SU-DHL-6 (cell line): Measurements from ENCODE around the gene SEC61A2.

Experiments used
- CTCF ChIP-seq: fragments of 200-600 bp; sonication (generic); IDR thresholded peaks from one replicate; pipeline ENCODE4 v1.5.1; 2017; ENCODE audit warnings: antibody characterized with exemption, mild to moderate bottlenecking, low read length, moderate library complexity; ENCODE audit not compliant: insufficient read depth, poor library complexity, severe bottlenecking
- EZH2phosphoT487 ChIP-seq: fragments of 200-600 bp; sonication (generic), shearing (Covaris generic); conservative IDR thresholded peaks from 2 replicates; pipeline ENCODE4 v1.6.1; 2018; ENCODE audit warnings: mild to moderate bottlenecking, antibody characterized with exemption, low read length, moderate library complexity, mixed read lengths

GRCh38 chr10:12165999-12166775, 36.7 kb downstream of the SEC61A2 start:
- TF ChIP-seq CTCF: no peak
- no peak for TF ChIP-seq EZH2phosphoT487
